Osteocyte (in vitro differentiated cells): Measurements from ENCODE around the gene LRCH1. TPM values are rescaled to one million over a fixed set of nuclear protein-coding genes. Genes with fewer than 3 reads are reported as not detected.

Experiments
- DNase-seq: peaks from one replicate; pipeline ENCODE4 v3.0.0; 2021; ENCODE audit warnings: mixed read lengths; ENCODE audit not compliant: unreplicated experiment; ENCODE audit errors: extremely low spot score
- H3K27ac Mint-ChIP-seq: one replicate; pipeline ENCODE4 v1.8.0; 2021; ENCODE audit warnings: mild to moderate bottlenecking, mixed read lengths; ENCODE audit not compliant: unreplicated experiment
- H3K27me3 Mint-ChIP-seq: one replicate; pipeline ENCODE4 v1.8.0; 2021; ENCODE audit warnings: mixed read lengths; ENCODE audit not compliant: unreplicated experiment
- H3K36me3 Mint-ChIP-seq: one replicate; pipeline ENCODE4 v1.8.0; 2021; ENCODE audit warnings: mixed read lengths; ENCODE audit not compliant: unreplicated experiment
- H3K4me1 Mint-ChIP-seq: one replicate; pipeline ENCODE4 v1.8.0; 2021; ENCODE audit warnings: mixed read lengths; ENCODE audit not compliant: unreplicated experiment
- H3K4me3 Mint-ChIP-seq: one replicate; pipeline ENCODE4 v1.8.0; 2021; ENCODE audit warnings: mild to moderate bottlenecking, moderate library complexity, mixed read lengths; ENCODE audit not compliant: unreplicated experiment
- H3K9me3 Mint-ChIP-seq: one replicate; pipeline ENCODE4 v1.8.0; 2021; ENCODE audit warnings: mixed read lengths; ENCODE audit not compliant: unreplicated experiment
- CTCF ChIP-seq: fragments of 200-600 bp; sonication (generic); IDR thresholded peaks from 2 replicates; pipeline ENCODE4 v1.5.0; 2021; ENCODE audit warnings: antibody characterized with exemption, mild to moderate bottlenecking, moderate library complexity
- total RNA-seq: library from RNA; stranded (reverse); gene quantifications from 2 replicates; pipeline ENCODE4 v1.2.1, GENCODE V29; 2021

The LRCH1 gene
- total RNA-seq, 1 donor from 2014 or later, result 13.9 TPM

- H3K4me1 Mint-ChIP-seq, result peaks cover 45% of the 10 kb centered on the region
- no peak overlapping the region for H3K4me3 Mint-ChIP-seq
- H3K9me3 Mint-ChIP-seq, result no peaks in the 10 kb centered on the region
- peaks cover 9% of the 10 kb centered on the region for H3K36me3 Mint-ChIP-seq
- no peak for DNase-seq
- H3K27ac Mint-ChIP-seq, result peak overlapping the region; percentile 79
- no peak for TF ChIP-seq CTCF
- no peaks in the 10 kb centered on the region for H3K27me3 Mint-ChIP-seq
These were observed 113.9 kb downstream of the LRCH1 start for GRCh38 chr13:46666727-46667456.

- DNase-seq, result no peak
- TF ChIP-seq CTCF, result no peak
- Mint-ChIP-seq H3K36me3 (peaks cover 10% of the 10 kb centered on the region), H3K9me3 (no peaks in the 10 kb centered on the region), H3K4me1 (peaks cover 40% of the 10 kb centered on the region), H3K27ac (peak overlapping the region; percentile 76), H3K4me3 (peak overlapping the region; percentile 26), H3K27me3 (no peaks in the 10 kb centered on the region)
These were observed 114.8 kb downstream of the LRCH1 start for GRCh38 chr13:46667687-46668281.

GRCh38 chr13:46668302-46668720, 115.3 kb downstream of the LRCH1 start:
- TF ChIP-seq CTCF, result no peak
- peaks cover 41% of the 10 kb centered on the region for H3K4me1 Mint-ChIP-seq
- peaks cover 10% of the 10 kb centered on the region for H3K36me3 Mint-ChIP-seq
- no peaks in the 10 kb centered on the region for H3K27me3 Mint-ChIP-seq
- peak overlapping the region; percentile 26 for H3K4me3 Mint-ChIP-seq
- DNase-seq, result no peak
- peak overlapping the region; percentile 76 for H3K27ac Mint-ChIP-seq
- H3K9me3 Mint-ChIP-seq, result no peaks in the 10 kb centered on the region

GRCh38 chr13:46668931-46669525, 116.1 kb downstream of the LRCH1 start:
- no peak for TF ChIP-seq CTCF
- peaks cover 10% of the 10 kb centered on the region for H3K36me3 Mint-ChIP-seq
- DNase-seq, result no peak
- H3K9me3 Mint-ChIP-seq, result no peaks in the 10 kb centered on the region
- peaks cover 41% of the 10 kb centered on the region for H3K4me1 Mint-ChIP-seq
- H3K27me3 Mint-ChIP-seq, result no peaks in the 10 kb centered on the region
- no peak overlapping the region for H3K4me3 Mint-ChIP-seq
- no peak overlapping the region for H3K27ac Mint-ChIP-seq
